Activated T-cell treated with anti-CD3 and anti-CD28 coated beads, Interleukin-2, amount 50 U/mL, for 48 hours (primary cell): ENCODE data around the gene SLC39A8.
"Not testable (repeated sequence)": the region's sequence is repeated elsewhere in the genome, so short reads cannot be mapped to it uniquely, and the experiment has no call there.

Source experiments
- DNase-seq, 2 experiments: peaks; one replicate each; pipeline ENCODE4 v3.0.0-alpha.2; 2020

The SLC39A8 gene

DNA sequence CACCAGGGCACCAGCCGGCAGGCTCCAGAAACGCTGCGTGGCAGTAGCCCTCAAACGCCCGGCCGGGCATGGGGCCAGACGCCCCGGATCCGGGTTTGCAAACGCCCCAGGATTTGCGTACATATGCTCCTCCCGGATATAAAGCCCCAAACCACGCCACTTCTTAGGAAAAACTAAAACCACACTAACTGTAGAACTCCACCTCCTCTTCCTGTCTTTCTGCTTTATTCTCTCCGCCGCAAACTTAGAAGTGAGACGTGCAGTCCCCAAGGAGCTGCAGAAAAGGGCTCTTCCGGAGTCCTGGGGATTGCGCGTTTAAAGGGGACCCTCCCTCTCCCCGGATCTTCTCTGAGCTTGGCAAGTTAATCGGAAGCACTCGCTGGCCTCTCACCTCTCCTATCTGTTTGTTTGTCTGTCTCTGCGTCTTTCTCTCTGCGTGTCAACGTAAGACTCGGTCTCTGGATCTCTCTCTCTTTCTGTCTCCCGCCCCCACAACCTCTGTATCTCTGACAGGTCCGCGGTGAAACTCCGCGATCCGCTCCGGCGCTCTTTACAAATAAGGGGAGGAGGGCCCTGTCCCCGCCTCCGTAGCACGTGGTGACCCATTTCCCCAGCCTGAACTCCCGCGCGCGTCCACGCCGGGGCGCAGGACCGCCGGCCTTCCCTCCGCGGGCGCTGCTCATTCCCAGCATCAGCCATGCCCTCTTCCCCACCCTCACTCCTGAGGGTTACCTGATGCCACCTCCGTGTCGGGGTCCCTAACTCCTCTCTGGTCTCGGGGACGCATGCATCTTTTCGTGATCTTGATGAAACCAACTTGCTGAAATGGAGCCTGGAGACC is at the start of gene SLC39A8:
TSS of gene SLC39A8 (minus strand) at position 529 of the 841 bp plus-strand sequence. CDS start 820 bp downstream, outside the sequence.
- DNase-seq, result peak; percentile 89 to 92

DNA sequence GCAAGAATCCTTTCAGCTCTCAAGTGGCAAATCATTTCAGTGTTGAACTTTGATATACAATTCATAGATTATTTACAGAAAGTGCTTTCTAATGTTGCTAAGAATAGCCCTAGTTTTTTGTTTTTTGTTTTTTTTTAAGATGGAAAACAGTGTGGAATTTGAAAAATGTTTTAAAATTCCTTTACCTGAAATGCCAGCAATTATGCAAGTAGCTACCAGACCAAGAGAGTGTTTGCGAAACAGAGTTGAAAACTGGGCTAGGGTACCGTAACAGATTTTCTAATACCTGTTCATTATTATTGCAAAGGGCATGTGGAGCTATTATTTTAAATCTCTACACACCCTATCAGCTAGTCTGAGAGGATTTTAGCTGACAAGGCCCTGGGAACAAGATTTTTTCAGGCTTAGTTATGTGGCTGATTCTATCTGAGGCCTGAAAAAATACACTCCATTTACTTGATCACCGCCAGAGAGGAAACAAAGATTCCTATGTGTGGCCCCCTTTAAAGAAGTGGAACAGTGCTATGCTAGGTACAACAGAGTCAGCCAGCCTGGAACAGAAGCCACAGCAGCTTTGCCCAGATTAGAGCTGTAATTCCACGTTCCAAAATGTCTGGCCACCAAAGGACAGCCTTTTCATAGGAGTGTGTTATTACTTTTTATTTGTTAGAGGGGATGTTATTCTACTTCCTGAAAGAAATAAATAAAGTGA is 46.9 kb upstream of the SLC39A8 start:
- DNase-seq, result no peak

DNA sequence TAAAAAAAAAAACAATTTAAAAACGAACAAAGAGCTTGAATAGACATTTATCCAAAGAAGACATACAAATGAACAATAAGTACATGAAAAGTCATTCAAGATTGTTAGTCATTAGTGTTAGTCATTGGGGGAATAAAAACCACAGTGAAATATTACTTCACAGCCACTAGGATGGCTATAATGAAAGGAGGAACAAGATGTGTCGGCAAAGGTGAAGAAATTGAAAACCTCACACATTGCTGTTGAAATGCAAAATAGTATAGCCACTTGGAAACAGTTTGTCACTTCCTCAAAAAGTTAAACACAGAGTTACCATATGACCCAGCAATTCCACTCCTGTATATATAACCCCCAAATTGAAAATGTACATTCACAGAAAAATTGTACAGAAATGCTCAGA is 45.2 kb upstream of the SLC39A8 start:
- DNase-seq, result no peak

DNA sequence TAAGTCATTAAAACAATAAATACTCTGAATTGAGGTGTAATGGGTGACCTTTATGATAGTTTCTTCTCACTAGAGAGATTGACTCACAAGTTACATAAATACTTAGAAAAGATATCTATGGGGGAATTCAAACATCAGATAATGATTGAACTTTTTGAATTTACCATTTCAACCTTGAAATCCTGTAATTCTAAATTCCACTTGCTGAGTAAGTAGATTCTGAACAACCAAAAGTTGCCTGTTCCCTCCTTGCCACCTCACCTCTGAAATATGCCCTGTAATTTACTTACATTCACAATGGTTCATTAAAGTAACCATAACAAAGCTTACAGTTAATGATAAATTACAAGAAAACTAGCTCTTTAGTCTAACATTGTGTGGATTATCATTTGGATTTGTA is 43.3 kb upstream of the SLC39A8 start:
- DNase-seq, result no peak

DNA sequence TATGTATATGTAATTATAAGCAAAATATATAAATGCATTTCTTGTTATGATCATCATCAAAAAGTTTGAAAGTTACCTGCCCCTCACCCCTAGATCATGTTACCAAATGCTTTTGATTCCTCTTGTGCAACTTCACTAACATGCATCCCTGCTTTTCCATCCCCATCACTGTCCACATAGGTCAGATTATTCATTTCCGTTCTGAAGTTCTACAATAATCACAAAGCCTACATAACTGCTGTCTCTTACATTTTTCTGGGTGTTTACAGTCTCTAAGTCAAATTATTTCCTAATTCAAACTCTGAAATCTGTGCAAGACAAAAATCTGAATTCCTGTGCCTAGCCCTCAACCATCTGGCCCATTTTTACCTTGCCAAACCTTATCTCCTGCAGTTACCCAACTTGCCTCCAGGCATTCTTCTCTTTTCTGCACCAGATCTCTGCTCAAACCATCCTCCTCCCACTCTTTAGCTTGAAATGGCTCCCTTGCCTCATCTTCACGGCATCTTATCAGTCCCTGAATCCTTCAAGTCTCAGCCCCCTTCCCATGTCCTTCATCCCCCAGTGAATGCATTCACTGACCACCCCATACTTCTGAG is 42.4 kb upstream of the SLC39A8 start:
- DNase-seq, result no peak

DNA sequence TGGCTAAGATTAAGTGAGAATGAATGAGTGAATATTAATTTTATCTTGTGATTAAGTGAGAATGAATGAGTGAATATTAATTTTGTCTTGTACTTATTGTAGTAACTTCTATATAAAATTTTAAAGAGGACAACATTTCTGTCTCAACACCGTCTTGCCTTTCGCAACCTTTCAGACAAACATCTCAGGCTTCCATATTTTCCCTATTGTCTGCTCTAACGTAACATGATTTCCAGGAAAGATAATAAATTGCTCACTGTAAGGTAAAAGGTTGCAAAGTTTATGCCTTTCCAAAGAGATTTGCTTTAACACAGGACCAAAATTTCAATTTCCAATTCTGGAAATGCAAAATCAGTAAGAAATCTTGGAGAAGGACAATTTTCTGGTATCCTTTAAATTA is 41.7 kb upstream of the SLC39A8 start:
- DNase-seq, result no peak

DNA sequence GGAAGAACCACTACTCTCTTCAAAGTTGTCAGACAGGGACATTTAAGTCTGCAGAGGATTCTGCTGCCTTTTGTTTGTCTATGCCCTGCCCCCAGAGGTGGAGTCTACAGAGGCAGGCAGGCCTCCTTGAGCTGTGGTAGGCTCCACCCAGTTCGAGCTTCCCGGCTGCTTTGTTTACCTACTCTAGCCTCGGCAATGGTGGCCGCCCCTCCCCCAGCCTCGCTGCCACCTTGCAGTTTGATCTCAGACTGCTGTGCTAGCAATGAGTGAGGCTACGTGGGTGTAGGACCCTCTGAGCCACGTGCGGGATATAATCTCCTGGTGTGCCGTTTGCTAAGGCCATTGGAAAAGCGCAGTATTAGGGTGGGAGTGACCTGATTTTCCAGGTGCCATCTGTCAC is 35.0 kb upstream of the SLC39A8 start:
- not testable (repeated sequence) for DNase-seq

DNA sequence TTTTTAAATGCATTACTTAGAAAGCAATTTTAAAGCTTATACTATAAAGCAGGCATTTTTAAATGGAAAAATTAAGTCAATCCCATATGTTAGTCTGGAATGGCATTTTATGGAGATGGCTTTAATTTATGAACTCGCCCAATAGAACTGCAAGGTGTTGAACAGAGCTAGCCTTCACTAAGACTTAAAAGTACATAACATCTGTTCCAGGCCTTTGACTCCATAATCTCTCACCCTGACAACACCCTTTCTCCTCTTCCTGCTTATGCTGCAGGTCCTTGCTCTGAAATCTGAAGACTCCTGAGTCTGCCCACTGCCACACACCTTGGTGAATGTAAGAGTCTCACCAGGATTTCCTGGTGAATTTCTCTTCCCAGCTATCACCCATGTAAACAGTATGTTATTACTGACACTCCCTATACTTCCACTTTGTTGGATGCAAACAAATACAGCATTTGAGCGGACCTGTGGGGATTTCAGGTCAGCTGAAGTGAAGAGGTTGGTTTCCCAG is 17.7 kb upstream of the SLC39A8 start:
- DNase-seq, result no peak

DNA sequence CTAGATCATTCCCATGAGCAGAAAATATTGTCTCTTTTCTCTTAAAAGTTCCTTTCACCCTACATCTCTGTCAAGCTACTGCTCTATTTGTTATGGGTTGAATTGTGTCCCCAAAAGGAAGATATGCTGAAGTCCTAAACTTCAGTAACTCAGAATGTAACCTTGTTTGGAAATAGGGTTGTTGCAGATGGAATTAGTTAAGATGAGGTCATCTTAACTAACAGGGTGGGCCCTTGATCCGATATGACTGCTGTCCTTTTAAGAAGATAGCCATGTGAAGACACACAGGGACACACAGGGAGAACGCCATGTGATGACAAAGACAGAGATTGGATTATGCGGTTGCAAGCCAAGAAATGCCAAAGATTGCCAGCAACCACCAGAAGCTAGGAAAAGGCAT is 12.8 kb upstream of the SLC39A8 start:
- no peak for DNase-seq

DNA sequence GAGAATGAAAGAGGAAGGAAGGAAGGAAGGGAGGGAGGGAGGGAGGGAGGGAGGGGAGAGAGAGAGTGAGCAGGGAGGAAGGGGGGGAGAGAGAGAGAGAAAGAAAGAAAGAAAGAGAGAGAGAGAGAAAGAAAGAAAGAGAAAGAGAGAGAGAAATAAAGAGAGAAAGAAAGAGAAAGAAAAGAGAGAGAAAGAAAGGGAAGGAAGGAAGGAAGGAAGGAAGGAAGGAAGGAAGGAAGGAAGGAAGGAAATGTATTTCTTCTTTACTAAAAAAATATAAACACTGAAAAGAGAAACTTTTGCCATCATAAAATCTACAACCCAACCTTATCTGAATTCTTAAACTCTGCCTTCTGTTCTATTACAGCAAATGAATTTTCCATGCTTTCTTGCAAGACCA is 12.4 kb upstream of the SLC39A8 start:
- not testable (repeated sequence) for DNase-seq

DNA sequence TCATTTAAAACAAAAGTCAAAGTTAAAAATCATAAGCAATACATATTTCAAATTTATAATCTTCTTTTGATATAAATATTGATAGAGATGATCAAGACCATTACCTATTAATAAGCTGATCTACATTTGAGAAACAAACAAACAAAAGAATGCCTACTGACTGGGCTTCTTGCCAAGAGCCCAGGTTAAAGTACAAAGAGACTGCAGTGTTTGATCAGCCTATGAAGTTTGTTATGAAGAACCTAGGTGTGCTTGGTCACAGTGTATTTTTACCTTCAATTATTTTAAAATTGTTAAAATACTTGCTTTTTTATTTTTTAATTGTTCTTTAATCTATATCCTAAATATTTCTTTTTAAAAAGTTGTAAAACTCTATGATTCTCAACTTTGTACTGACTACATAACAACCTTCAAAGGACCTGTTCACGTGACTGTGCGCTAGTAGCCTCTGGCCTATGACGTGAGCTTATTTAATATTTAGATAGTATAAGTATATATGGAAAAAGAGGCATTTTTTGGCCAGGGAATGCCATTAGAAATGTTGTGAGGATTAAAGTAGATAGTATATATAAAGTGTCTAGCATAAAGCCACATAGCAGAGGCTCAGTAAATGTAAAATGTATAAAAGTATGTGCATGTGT is 11.4 kb upstream of the SLC39A8 start:
- DNase-seq, result no peak

DNA sequence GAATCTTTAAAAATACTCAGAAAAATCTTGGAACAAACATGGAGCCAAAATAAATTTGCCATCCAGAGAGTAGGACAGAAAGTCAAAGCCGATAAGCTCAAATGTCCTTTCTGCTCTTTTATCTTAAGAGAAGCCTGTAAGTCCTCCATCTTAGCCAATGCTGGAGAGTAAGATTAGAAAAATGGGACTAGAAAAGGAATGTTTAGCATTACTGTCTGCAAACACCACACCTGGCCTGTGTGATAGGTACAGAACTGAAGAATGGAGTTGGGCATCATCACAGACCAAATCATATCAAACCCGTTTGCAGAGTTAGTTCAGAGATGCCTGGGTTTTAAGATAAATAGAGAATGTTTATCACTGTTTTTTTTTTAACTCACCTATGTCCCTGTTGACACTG is 10.5 kb upstream of the SLC39A8 start:
- DNase-seq, result no peak

DNA sequence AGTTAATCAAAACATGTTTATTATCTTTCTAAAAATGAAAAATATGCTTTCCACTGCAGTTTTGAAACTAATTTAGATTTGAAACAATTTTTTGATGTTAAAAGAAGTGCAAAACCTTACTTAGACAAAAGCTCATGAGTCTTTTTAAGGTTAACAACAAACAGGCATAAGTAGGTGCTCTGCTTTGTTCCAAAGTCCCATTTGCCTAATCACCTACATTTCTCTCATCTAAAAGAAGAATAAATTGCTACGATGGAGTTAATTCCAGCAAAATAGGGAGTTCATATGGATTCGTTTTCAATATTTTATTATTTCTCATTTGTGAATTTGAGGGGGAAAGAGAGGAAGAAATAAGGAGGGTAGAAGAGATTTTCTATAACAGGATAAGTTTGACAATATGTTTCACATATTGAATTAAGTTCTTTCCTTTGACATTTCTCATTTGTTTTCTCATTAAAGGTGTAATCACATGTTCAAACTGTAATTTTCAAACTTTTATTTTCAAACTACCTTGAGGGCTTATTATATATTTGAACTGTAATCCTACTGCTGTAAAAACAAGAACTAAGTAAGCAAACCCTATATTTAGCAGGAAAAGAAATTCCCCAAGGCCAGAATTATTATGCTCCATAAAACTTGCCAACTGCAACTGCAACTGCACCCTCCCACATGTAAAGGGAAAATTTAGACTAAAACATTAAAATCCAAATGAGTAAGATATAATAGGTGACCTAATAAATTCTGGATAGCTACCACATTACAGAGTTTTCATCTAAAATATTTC is 9.6 kb upstream of the SLC39A8 start:
- DNase-seq, result no peak

DNA sequence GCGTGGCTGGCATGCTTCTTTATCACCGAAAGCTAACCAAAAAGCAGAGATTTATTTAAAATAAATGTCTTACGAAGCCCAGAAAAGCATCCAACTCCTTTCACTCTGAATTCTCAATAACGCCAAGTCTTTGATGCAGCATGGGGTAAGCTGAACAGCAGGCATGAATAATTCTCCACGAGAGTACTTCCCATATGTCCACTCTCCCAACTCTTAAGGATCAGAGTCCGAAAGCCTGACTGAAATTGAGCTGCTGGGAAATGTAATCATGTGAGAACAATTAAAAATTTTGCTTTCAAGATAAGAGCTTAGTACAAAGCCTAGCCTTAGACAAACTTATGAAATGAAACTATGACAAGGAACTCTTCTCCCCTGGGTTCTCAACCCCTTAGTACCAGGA is 7.5 kb upstream of the SLC39A8 start:
- DNase-seq, result no peak

DNA sequence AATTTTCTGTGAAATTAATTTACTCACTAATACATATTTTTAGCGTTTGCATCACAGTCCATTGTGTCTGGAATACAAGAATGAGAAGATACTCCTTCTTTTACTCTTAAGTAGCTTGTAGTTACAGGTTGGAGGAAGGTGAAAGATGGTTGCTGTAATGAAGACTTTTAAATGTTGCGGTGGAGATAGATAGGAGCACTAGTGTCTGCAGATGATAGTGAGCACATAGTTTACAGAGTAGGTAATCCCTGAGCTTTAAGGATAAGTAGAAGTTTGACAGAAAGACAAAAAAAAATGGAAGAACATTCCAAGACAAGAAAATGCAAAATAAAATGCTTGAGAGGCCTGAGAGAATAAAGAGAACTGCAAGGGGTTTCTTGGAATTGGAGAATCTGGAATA is 5.4 kb upstream of the SLC39A8 start:
- DNase-seq, result no peak

DNA sequence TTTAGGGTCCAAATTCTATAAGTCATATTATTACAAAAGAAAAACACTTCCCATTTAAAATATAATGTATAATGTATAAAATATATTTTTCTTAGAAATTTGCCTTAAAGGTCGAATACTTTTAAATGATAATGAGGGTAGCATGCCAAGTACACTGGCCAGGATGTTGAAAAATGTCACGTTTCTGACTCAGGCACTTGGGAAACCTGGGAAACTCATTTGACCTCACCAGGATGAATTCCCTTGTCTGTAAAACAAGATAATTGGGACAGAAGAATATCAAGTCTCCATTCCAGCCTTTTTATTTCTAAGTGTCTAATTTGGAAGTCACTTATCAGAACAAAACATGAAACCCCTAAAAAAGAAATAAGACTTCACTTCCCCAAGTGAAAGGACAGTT is 3.4 kb upstream of the SLC39A8 start:
- DNase-seq, result no peak

DNA sequence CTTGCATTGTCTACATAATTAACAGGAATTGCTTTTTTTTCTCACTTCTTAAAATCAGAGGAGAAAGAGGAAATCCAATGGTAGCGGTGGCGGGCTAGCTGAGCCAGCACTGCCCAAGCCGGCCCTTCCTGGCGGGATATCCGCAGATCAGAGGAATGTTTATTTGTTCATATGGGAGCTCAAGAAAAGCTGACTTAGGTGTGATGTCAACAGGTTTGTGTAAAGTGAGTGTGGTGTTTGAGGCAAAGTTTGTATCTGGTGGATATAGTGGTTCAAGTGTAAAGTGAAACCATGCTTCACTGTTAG is 466 bp upstream of the SLC39A8 start:
- no peak for DNase-seq

DNA sequence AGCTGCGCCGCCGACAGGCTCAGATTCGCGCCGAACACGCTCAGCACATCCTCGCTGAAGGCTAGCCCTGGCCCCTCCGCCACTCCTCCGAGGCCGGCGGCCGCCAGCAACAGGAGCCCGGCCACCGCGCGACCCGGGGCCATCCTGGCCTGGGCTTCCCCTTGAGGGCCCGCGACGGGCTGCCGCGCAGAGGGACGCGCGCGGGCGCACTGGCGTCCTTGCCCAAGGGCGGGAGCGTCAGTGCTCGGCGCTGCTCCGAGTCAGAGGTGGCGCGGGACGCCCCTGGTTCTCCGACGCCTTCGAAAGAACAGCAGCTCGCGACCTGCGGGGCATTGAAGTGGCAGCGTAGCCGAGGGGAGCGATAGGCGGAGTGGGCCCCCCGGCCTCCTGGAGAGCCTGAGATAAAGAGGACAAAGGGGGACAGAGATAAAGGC is 745 bp downstream of the SLC39A8 start:
- peak; percentile 83 to 87 for DNase-seq

DNA sequence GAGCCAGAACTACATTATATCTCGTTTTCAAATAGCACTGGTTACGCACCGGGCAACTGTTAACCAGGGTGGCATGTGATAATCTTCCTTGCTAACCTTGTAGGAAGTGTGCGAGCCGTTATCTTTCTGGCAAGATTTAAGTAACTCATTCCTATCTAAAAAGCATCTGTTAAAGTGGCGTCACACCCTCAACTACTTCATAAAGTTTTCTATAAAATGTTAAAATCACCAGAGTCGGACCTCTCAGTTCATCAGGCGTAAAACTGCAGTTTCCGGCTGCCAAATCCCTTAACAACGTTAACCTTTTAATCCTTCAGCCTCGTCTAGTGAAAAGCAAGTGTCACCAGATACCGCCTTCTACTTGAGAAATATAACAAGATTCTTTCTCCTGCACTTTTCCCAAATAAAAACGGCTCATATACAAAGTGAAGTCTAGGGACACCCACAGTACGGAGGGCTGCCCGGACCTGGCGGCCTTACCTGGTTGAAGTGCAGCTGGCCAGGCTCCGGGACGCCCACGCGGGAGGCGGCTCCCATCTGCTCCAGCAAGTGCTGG is 1.2 kb downstream of the SLC39A8 start:
- peak; percentile 24 to 25 for DNase-seq

DNA sequence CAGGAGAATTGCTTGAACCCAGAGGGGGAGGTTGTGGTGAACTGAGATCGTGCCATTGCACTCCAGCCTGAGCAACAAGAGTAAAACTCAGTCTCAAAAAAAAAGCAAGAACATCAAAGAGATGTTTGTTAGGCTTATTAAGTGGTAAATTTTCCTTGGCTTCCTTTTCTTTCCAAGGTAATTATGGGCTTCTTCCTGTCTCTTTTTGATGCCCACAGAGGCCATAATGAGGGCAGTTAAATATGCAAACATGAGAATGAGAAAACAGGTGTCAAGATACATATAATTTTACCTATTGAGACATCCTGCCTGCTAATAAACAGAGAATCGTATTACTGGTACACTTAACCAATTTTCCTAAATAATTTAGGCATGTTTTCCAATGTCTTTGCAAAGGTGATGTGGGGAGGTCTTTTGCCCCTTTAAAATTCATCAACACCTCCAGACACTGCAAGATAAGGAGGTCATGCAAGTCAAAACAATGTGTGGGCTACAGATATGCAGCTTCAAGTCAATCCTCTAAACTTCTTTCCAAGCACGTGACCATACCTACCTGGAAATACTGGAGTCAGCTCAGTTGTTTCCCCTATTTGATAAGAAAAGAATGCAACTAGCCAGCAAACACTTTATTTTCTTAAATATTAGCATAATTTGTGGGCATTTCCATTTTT is 2.7 kb downstream of the SLC39A8 start:
- no peak for DNase-seq

DNA sequence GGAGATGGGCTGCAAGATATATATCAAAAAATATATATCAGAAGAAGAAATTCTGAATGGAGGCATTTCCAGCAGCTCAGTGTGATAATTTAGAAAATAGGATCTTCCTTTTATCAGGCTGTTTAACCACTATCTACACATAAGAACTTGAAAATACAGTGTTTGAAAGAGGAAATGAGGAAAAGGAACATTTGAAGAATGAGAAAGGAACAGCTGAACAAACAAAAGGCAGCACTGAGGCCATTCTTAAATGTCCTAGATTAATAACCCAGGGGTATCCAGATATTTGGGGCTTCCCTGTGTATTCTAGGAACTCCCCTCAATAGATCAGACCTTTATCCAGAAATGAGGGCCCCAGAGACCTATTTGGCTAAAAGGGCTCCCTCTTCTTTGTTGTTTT is 4.1 kb downstream of the SLC39A8 start:
- DNase-seq, result no peak

DNA sequence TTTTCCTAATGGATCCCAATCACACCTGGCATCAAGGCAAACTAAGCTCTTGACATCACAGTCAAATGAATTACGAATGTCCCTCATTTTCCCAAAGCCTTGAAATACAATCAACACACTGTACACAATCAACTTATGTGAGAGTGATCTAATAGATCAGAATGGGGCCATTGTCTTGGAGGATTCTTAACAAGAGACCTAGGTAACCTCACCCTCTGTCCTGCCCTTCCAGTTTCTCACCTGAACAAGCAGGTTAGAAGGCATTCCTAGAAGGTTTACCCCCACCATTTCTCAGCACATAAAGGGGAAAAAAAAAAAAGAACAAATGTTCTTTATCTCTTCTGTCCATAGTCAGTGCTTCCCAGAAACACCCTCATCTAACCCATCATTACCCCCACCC is 6.3 kb downstream of the SLC39A8 start:
- DNase-seq, result no peak
